AG10803 (cell line): Measurements from ENCODE around the gene TNS1.

Experiments used
- DNase-seq: peaks from one replicate; pipeline ENCODE4 v3.0.0; 2010; ENCODE audit warnings: low read depth
- H3K4me3 ChIP-seq: 2 replicates; pipeline ENCODE4 v1.5.1; 2011; ENCODE audit warnings: mild to moderate bottlenecking, low read length, control low read depth
- TF ChIP-seq, protein P1 (sequence below): conservative IDR thresholded peaks from 2 replicates; pipeline ENCODE4 v1.5.1; 2011; ENCODE audit warnings: mild to moderate bottlenecking, low read length, control low read depth, inconsistent platforms

The TNS1 gene

DNA sequence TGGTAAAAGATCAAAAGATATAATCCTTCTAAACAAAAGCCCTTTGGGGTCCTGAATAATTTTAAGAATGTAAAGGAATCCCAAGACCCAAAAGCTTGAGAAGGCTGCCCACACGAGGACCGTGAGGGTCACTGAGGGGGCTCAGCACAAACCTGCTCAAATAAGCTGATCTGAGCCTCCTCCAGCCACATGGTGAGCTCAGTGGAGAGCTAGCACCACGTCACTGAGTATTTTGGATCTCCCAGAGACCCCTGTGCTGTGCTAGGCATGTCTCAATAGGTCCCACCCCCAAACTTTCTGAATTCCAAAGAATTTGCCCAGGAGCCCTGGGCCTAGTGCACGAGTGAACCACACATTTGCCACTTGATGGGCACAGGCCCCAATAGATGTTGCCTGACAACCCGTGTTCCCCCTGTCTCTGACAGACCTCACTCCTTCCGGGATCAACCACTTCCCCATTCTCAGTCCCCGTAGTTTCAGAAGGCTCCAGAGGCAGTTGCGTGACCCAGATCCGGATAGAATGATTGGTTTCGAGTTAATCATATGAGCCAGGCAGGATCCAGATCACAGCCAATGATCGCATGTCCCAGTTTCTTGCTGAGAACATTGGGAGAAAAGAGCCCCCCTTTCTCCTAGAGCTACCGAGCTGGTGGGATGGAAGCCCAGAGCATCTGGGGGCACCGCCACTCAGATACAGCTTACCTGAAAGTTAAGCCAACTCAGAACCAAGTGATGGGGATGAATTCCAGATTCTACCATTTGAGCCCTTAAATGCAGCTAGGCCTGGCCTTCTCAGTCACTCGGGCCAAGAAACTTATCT is 203.8 kb downstream of the TNS1 start:
- no peak for DNase-seq
- TF ChIP-seq, protein P1, sequence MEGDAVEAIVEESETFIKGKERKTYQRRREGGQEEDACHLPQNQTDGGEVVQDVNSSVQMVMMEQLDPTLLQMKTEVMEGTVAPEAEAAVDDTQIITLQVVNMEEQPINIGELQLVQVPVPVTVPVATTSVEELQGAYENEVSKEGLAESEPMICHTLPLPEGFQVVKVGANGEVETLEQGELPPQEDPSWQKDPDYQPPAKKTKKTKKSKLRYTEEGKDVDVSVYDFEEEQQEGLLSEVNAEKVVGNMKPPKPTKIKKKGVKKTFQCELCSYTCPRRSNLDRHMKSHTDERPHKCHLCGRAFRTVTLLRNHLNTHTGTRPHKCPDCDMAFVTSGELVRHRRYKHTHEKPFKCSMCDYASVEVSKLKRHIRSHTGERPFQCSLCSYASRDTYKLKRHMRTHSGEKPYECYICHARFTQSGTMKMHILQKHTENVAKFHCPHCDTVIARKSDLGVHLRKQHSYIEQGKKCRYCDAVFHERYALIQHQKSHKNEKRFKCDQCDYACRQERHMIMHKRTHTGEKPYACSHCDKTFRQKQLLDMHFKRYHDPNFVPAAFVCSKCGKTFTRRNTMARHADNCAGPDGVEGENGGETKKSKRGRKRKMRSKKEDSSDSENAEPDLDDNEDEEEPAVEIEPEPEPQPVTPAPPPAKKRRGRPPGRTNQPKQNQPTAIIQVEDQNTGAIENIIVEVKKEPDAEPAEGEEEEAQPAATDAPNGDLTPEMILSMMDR: no peak
- no peak overlapping the region for H3K4me3 ChIP-seq

- DNase-seq: no peak
- no peak overlapping the region for H3K4me3 ChIP-seq
- TF ChIP-seq, protein P1: no peak
Measured at GRCh38 chr2:217798191-217798590, 204.6 kb downstream of the TNS1 start.

DNA sequence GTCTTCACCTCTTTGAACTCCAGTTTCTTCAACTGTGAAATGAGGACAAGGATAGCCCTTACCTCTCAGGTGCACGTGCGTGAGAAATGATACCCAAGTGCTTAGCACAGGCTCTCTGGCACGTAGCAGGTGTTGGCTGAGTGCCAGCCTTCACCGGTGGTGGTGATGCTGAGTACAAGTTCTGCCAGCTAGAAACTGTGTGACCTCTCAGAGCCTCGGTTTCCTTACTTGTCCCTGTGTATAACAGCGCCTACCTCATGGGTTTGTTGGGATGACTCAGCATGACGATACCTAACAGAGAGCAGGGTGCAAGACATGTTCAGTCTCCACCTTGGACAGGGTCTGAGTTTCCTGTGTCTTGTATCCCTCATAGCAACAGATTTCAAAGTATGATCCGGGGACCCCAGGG is 205.1 kb downstream of the TNS1 start:
- no peak for DNase-seq

DNA sequence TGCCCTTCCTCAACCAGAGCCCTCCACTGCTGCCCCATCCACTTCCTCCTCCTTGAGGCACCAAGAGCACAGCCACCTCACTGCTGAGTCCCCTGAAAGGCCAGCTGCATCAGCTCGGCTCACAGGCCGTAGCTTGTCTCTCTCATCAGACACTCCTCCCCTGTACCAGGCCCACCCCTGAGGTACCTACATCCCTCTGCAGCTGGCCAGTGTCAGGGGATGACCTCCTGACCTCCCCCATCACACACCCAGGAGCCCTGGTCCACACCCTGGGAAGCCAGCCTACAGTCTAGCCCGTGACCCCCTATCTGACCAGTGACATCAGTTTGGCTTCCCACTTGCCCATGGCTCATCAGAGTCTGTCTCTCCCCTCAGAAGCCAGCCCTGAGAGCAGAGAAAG is 205.6 kb downstream of the TNS1 start:
- DNase-seq: no peak
- TF ChIP-seq, protein P1: no peak
- no peak overlapping the region for H3K4me3 ChIP-seq

More for the DNA sequence above, 205.1 kb downstream of the TNS1 start:
- TF ChIP-seq, protein P1: no peak
- H3K4me3 ChIP-seq: no peak overlapping the region

- H3K4me3 ChIP-seq: no peak overlapping the region
- peak; percentile 36 for DNase-seq
- TF ChIP-seq, protein P1: no peak
Measured at GRCh38 chr2:217795706-217796465, 206.9 kb downstream of the TNS1 start.

GRCh38 chr2:217795067-217795466 is 207.7 kb downstream of the TNS1 start:
- no peak overlapping the region for H3K4me3 ChIP-seq
- TF ChIP-seq, protein P1: no peak
- DNase-seq: no peak
